ENCODE measurements around the gene RALGDS. TPM values are rescaled to one million over a fixed set of nuclear protein-coding genes. Genes with fewer than 3 reads are reported as not detected.
"Not testable (repeated sequence)": the region's sequence is repeated elsewhere in the genome, so short reads cannot be mapped to it uniquely, and the experiment has no call there.

Gene RALGDS
- total and polyA plus RNA-seq, 9 of the 15 experiments (the other 6 are each of a cell fraction or from before 2014, with no cell fraction given) = 0.75 to 43.3 (median 27.1) TPM

GRCh38 chr9:133073086-133074014, 47.7 kb downstream of the RALGDS start (continued):
- TF ChIP-seq ZNF232 (CRISPR knock-in tag; IDR thresholded peaks at IDR 0.05) = no peak

GRCh38 chr9:133072210-133072609, 48.8 kb downstream of the RALGDS start:
- H3K9me3 ChIP-seq (replicated peaks; ENCODE audit: control insufficient read depth, insufficient read depth, low read depth, low read length); H3K27me3 ChIP-seq (ENCODE audit: control insufficient read depth in 2 of 2, insufficient read depth in 2 of 2, low read length in 2 of 2); ATAC-seq; H3K4me3 ChIP-seq; H3K4me2 ChIP-seq (ENCODE audit: insufficient read depth, low read length); POLR2A ChIA-PET; H3K9me1 ChIP-seq (ENCODE audit: control insufficient read depth, insufficient read depth, low read length); H4K20me1 ChIP-seq (replicated peaks; ENCODE audit: control insufficient read depth, insufficient read depth, low read length); H2AFZ ChIP-seq (ENCODE audit: low read depth, low read length); H3K79me2 ChIP-seq (ENCODE audit: control insufficient read depth, insufficient read depth, low read length); in situ Hi-C loops (cut with MboI); H3K4me1 ChIP-seq (replicated peaks in 1 of 2; ENCODE audit: control insufficient read depth in 2 of 2, insufficient read depth in 2 of 2, low read length in 2 of 2); H3K27ac ChIP-seq (ENCODE audit: extremely low read depth, low read depth, low read length); H3K9ac ChIP-seq (ENCODE audit: insufficient read depth in 1 of 2, low read depth in 2 of 2, low read length in 2 of 2); H3K36me3 ChIP-seq (ENCODE audit: control insufficient read depth, insufficient read depth, low read length); BruUV-seq (replicated peaks); DNase-seq (ENCODE audit: extremely low read depth in 1 of 4, low spot score in 3 of 4); CTCF ChIA-PET (ENCODE audit: low intra/inter-chr PET ratio); intact Hi-C loops (cut with micrococcal nuclease); FAIRE-seq: not testable (repeated sequence)
- 63% methylated on average over 5 of the region's 5 CpGs for WGBS (ENCODE audit: insufficient coverage, low coverage, missing lambda C conversion rate)
